H9 (cell line): Measurements from ENCODE around the gene MAP4K1. TPM values are rescaled to one million over a fixed set of nuclear protein-coding genes. Genes with fewer than 3 reads are reported as not detected.

Source experiments
- DNase-seq: peaks from one replicate; pipeline ENCODE4 v3.0.0-alpha.2; 2017
- H2AFZ ChIP-seq: one replicate; pipeline ENCODE4 v1.6.1; 2013; ENCODE audit warnings: mild to moderate bottlenecking, low read length, control low read depth, moderate library complexity
- H2AK5ac ChIP-seq: 2 replicates; pipeline ENCODE4 v1.6.1; 2013; ENCODE audit warnings: low read length, control low read depth, mixed read lengths; ENCODE audit not compliant: insufficient read length
- H2BK120ac ChIP-seq: one replicate; pipeline ENCODE4 v1.6.1; 2013; ENCODE audit warnings: low read depth, mild to moderate bottlenecking, low read length, control low read depth, inconsistent platforms; ENCODE audit not compliant: poor library complexity, severe bottlenecking
- H2BK12ac ChIP-seq: 2 replicates; pipeline ENCODE4 v1.6.1; 2013; ENCODE audit warnings: low read length, control low read depth, mixed read lengths, low read depth; ENCODE audit not compliant: insufficient read length
- H2BK15ac ChIP-seq: 2 replicates; pipeline ENCODE4 v1.6.1; 2013; ENCODE audit warnings: low read depth, low read length, control low read depth
- H2BK20ac ChIP-seq: one replicate; pipeline ENCODE4 v1.6.1; 2013; ENCODE audit warnings: low read depth, mild to moderate bottlenecking, low read length, control low read depth, inconsistent platforms; ENCODE audit not compliant: poor library complexity, severe bottlenecking
- H2BK5ac ChIP-seq: 2 replicates; pipeline ENCODE4 v1.6.1; 2013; ENCODE audit warnings: low read length, control low read depth, mixed read lengths; ENCODE audit not compliant: insufficient read length
- H3K14ac ChIP-seq: 2 replicates; pipeline ENCODE4 v1.6.1; 2013; ENCODE audit warnings: low read length, control low read depth; ENCODE audit not compliant: insufficient read depth
- H3K18ac ChIP-seq: 2 replicates; pipeline ENCODE4 v1.6.1; 2013; ENCODE audit warnings: low read depth, mild to moderate bottlenecking, mixed read lengths, low read length, control low read depth; ENCODE audit not compliant: insufficient read length
- H3K23ac ChIP-seq: 2 replicates; pipeline ENCODE4 v1.6.1; 2013; ENCODE audit warnings: low read length, control low read depth, mixed read lengths, low read depth; ENCODE audit not compliant: insufficient read length
- H3K23me2 ChIP-seq: 2 replicates; pipeline ENCODE4 v1.6.1; 2013; ENCODE audit warnings: low read depth, mild to moderate bottlenecking, mixed read lengths, low read length, control low read depth; ENCODE audit not compliant: insufficient read length, poor library complexity, severe bottlenecking
- H3K27ac ChIP-seq: 2 replicates; pipeline ENCODE4 v1.5.1; 2013; ENCODE audit warnings: low read length, control low read depth, mixed read lengths, low read depth; ENCODE audit not compliant: insufficient read length
- H3K27me3 ChIP-seq: 2 replicates; pipeline ENCODE4 v1.6.1; 2013; ENCODE audit warnings: low read length, control low read depth, inconsistent platforms; ENCODE audit not compliant: insufficient read depth
- H3K4ac ChIP-seq: 2 replicates; pipeline ENCODE4 v1.6.1; 2013; ENCODE audit warnings: low read depth, mild to moderate bottlenecking, control low read depth, inconsistent platforms, low read length, moderate library complexity
- H3K4me1 ChIP-seq: 2 replicates; pipeline ENCODE4 v1.6.1; 2013; ENCODE audit warnings: low read length, control low read depth, inconsistent platforms; ENCODE audit not compliant: insufficient read depth
- H3K4me2 ChIP-seq: 2 replicates; pipeline ENCODE4 v1.6.1; 2013; ENCODE audit warnings: low read length, control low read depth, mixed read lengths; ENCODE audit not compliant: insufficient read length, insufficient read depth
- H3K56ac ChIP-seq: 2 replicates; pipeline ENCODE4 v1.6.1; 2013; ENCODE audit warnings: low read depth, mild to moderate bottlenecking, mixed read lengths, low read length, control low read depth; ENCODE audit not compliant: insufficient read length
- H3K79me1 ChIP-seq: 2 replicates; pipeline ENCODE4 v1.6.1; 2013; ENCODE audit warnings: low read depth, mild to moderate bottlenecking, moderate library complexity, low read length, control low read depth, inconsistent platforms; ENCODE audit not compliant: insufficient read depth, poor library complexity, severe bottlenecking
- H3K79me2 ChIP-seq: 2 replicates; pipeline ENCODE4 v1.6.1; 2013; ENCODE audit warnings: low read length, control low read depth, inconsistent platforms; ENCODE audit not compliant: insufficient read depth
- H3K9ac ChIP-seq: 2 replicates; pipeline ENCODE4 v1.6.1; 2013; ENCODE audit warnings: low read length, control low read depth, mixed read lengths; ENCODE audit not compliant: insufficient read length; ENCODE audit errors: extremely low read depth
- H3K9me3 ChIP-seq: one replicate; pipeline ENCODE4 v1.6.1; 2013; ENCODE audit warnings: low read depth, low read length, inconsistent platforms; ENCODE audit not compliant: control insufficient read depth
- H3T11ph ChIP-seq: one replicate; pipeline ENCODE4 v1.6.1; 2013; ENCODE audit warnings: mild to moderate bottlenecking, low read length, control low read depth, inconsistent platforms
- H4K20me1 ChIP-seq: one replicate; pipeline ENCODE4 v1.6.1; 2013; ENCODE audit not compliant: control insufficient read depth, insufficient read length, insufficient read depth
- H4K5ac ChIP-seq: 2 replicates; pipeline ENCODE4 v1.6.1; 2013; ENCODE audit warnings: low read depth, mild to moderate bottlenecking, mixed read lengths, low read length, control low read depth; ENCODE audit not compliant: insufficient read length
- H4K8ac ChIP-seq: replicated peaks from 2 replicates; pipeline ENCODE4 v1.6.1; 2013; ENCODE audit warnings: low read length, control low read depth, mixed read lengths, low read depth; ENCODE audit not compliant: insufficient read length
- H4K91ac ChIP-seq: 2 replicates; pipeline ENCODE4 v1.6.1; 2013; ENCODE audit warnings: low read depth, mild to moderate bottlenecking, moderate library complexity, mixed read lengths, low read length, control low read depth; ENCODE audit not compliant: insufficient read length
- H3K27ac Mint-ChIP-seq, 3 experiments: 2 replicates in 2 of 3; 3 replicates in 1 of 3; pipeline ENCODE4 v1.8.0; 2020 to 2021; ENCODE audit warnings: mixed read lengths in 3 of 3, mild to moderate bottlenecking in 1 of 3, moderate library complexity in 1 of 3
- H3K27me3 Mint-ChIP-seq: 2 replicates; pipeline ENCODE4 v1.8.0; 2021; ENCODE audit warnings: low read depth, mild to moderate bottlenecking, moderate library complexity, mixed read lengths
- H3K36me3 Mint-ChIP-seq, 3 experiments: 2 replicates in 2 of 3; 3 replicates in 1 of 3; pipeline ENCODE4 v1.8.0; 2020 to 2021; ENCODE audit warnings: low read depth in 3 of 3, mixed read lengths in 3 of 3; ENCODE audit not compliant: insufficient read depth in 1 of 3
- H3K4me1 Mint-ChIP-seq, 2 experiments: 2 replicates each; pipeline ENCODE4 v1.8.0; 2020; ENCODE audit warnings: mixed read lengths in 2 of 2
- H3K4me3 Mint-ChIP-seq, 2 experiments: 2 replicates in 1 of 2; 3 replicates in 1 of 2; pipeline ENCODE4 v1.8.0; 2020 to 2021; ENCODE audit warnings: mild to moderate bottlenecking in 2 of 2, mixed read lengths in 2 of 2, moderate library complexity in 1 of 2
- H3K9me3 Mint-ChIP-seq, 2 experiments: 2 replicates in 1 of 2; 3 replicates in 1 of 2; pipeline ENCODE4 v1.8.0; 2020; ENCODE audit warnings: mild to moderate bottlenecking in 2 of 2, mixed read lengths in 2 of 2, moderate library complexity in 1 of 2
- CTCF ChIP-seq: fragments of 200-600 bp; sonication (generic); conservative IDR thresholded peaks from 3 replicates; pipeline ENCODE4 v1.8.0; 2021; ENCODE audit warnings: antibody characterized with exemption, mild to moderate bottlenecking
- WGBS: extraction: QIAGEN DNeasy Blood & Tissue Kit; methylation state at CpG from one replicate; pipeline ENCODE4 v1.1.7; 2013; ENCODE audit warnings: missing lambda C conversion rate, low lambda C conversion rate, mixed read lengths; ENCODE audit not compliant: insufficient read length; ENCODE audit errors: extremely low coverage; 5-methylcytosine and 5-hydroxymethylcytosine counted together
- total RNA-seq: library from RNA; stranded (reverse); gene quantifications from 2 replicates; pipeline ENCODE4 v1.2.1, GENCODE V29; 2021

Gene MAP4K1
- total RNA-seq, 1 experiment from 2014 or later = 31.1 TPM

DNA sequence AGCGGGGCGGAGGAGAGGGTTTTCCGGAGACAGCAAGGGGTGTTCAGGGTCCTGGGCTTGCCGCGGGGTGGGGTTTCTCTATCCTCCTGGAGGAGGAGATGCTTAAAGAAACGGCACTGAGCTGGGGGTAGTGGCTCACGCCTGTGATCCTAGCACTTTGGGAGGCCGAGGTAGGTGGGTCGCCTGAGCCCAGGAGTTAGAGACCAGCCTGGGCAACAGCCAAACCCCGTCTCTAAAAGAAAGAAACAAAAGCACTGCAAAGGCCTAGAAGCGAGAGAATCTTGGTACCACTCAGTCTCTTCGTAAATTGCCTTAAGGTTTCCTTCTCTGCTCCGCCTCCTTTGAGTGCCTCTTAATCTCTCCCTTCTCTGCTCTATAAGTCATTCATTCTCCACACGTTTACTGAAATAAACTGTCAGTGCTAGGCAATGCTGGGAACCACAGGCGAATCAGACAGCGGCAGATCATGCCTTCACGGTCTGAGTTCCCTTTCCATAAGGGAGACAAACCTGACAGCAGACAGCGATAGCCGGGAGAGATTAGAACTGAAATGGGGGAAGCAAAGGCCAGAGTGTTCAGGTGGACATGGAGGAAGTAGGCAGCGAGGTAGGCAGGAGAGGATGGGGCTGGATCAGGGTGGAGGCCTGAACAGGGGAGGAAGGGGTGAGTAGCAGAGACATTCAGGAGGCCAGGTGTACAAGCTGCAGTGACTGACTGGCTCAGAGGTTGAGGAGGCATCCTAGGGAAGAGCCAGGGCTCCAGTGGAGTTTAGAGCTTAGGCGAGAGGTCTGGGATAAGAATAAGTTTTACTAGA, 1.8 kb upstream of the MAP4K1 start:
- Mint-ChIP-seq H3K4me1 (peaks cover 18 to 29% of the 10 kb centered on the region in 2 experiments), H3K9me3 (no peaks in the 10 kb centered on the region; a peak in 1 of 5 replicates), H3K27ac (peak overlapping the region; percentile 95 to 100 (median 97)), H3K27me3 (no peaks in the 10 kb centered on the region), H3K4me3 (peak overlapping the region; percentile 100), H3K36me3 (peaks cover 26 to 48% (median 38%) of the 10 kb centered on the region in 3 experiments)
- no peak overlapping the region for H3T11ph ChIP-seq
- H2BK120ac ChIP-seq = no peak overlapping the region
- no peak overlapping the region for H2BK20ac ChIP-seq
- H3K23ac ChIP-seq = no peak overlapping the region
- WGBS = no CpG with 5 or more reads among the region's 21 CpGs
- H2BK5ac ChIP-seq = no peak overlapping the region
- no peak overlapping the region for H3K4ac ChIP-seq
- H3K27ac ChIP-seq = no peak overlapping the region
- no peak for DNase-seq
- H2BK15ac ChIP-seq = no peak overlapping the region
- H4K20me1 ChIP-seq = no peaks in the 10 kb centered on the region
- H4K91ac ChIP-seq = no peak overlapping the region
- H3K9ac ChIP-seq = peak overlapping the region; percentile 92
- peak overlapping the region; percentile 34; the same call in 1 of the 2 replicates for H3K14ac ChIP-seq
- peak overlapping the region; percentile 38 for H4K8ac ChIP-seq
- TF ChIP-seq CTCF = no peak
- peaks cover 4% of the 10 kb centered on the region; the same call in 1 of the 2 replicates for H3K4me1 ChIP-seq
- H3K27me3 ChIP-seq = no peaks in the 10 kb centered on the region
- H3K79me1 ChIP-seq = peaks cover 3% of the 10 kb centered on the region
- H2AK5ac ChIP-seq = no peak overlapping the region
- peaks cover 5% of the 10 kb centered on the region for H3K23me2 ChIP-seq
- H3K79me2 ChIP-seq = peaks cover 4% of the 10 kb centered on the region; the same call in 1 of the 2 replicates
- no peaks in the 10 kb centered on the region for H3K9me3 ChIP-seq
- no peak overlapping the region for H3K56ac ChIP-seq
- no peak overlapping the region for H3K18ac ChIP-seq
- no peak overlapping the region for H4K5ac ChIP-seq
- no peak overlapping the region for H2AFZ ChIP-seq
- H3K4me2 ChIP-seq = peak overlapping the region; percentile 99
- no peak overlapping the region for H2BK12ac ChIP-seq
